ENCODE data around the gene COL26A1.

- TF ChIP-seq CTCF (IDR thresholded peaks at IDR 0.05) (no peak), ZFX (IDR thresholded peaks at IDR 0.05; ENCODE audit: borderline replicate concordance) (no peak)
Measured at GRCh38 chr7:101332026-101332425, 30.6 kb upstream of the COL26A1 start.
